T-helper 1 cell treated with Interleukin-12 subunit alpha and Interleukin-12 subunit beta and Interleukin-4 antibody, amounts not matched to agents 30 ng/mL and 1 ng/mL, for 36 hours (primary cell): ENCODE results near the gene NAV2. TPM values are rescaled to one million over a fixed set of nuclear protein-coding genes. Genes with fewer than 3 reads are reported as not detected.

Experiments
- intact Hi-C: fragments of 100-400 bp; cut with micrococcal nuclease; formaldehyde crosslinking; loops from one replicate; pipeline ENCODE4 v1.15.1; 2024
- total RNA-seq: library from RNA; stranded (reverse); gene quantifications from 2 replicates; pipeline ENCODE4 v1.2.3, GENCODE V29; 2022

The NAV2 gene
- 0.12 and 0.29 TPM in 2 replicates for total RNA-seq

- intact Hi-C loops, result loop anchor here (1.0 to 10.0 kb wide), 5 partner anchors 11 to 1700 kb away; partner anchors contain the start of genes E2F8, PRMT3, SERGEF and ZDHHC13
These were observed at the start of gene NAV2 for GRCh38 chr11:19712281-19713195. Gene NAV2, plus strand, starts transcription at chr11:19712837. Its CDS starts 859 bp downstream, at chr11:19713696.

GRCh38 chr11:19663206-19663605, 49.4 kb upstream of the NAV2 start:
- intact Hi-C loops, result no loop called here

- intact Hi-C loops, result no loop called here
These were observed 47.6 kb upstream of the NAV2 start for GRCh38 chr11:19664886-19665548.

GRCh38 chr11:19666951-19667350, 45.7 kb upstream of the NAV2 start:
- intact Hi-C loops, result no loop called here

GRCh38 chr11:19669511-19669910, 43.1 kb upstream of the NAV2 start:
- intact Hi-C loops, result no loop called here

- intact Hi-C loops, result no loop called here
These were observed 42.4 kb upstream of the NAV2 start for GRCh38 chr11:19670030-19670791.

- intact Hi-C loops, result no loop called here
These were observed 39.9 kb upstream of the NAV2 start for GRCh38 chr11:19672586-19673206.

- intact Hi-C loops, result no loop called here
These were observed 38.5 kb upstream of the NAV2 start for GRCh38 chr11:19673924-19674729.

GRCh38 chr11:19674836-19675235, 37.8 kb upstream of the NAV2 start:
- intact Hi-C loops, result no loop called here

GRCh38 chr11:19675397-19675796, 37.2 kb upstream of the NAV2 start:
- intact Hi-C loops, result no loop called here

GRCh38 chr11:19676475-19677380, 35.9 kb upstream of the NAV2 start:
- intact Hi-C loops, result no loop called here

- intact Hi-C loops, result no loop called here
These were observed 35.1 kb upstream of the NAV2 start for GRCh38 chr11:19677381-19678080.

- intact Hi-C loops, result no loop called here
These were observed 32.4 kb upstream of the NAV2 start for GRCh38 chr11:19679952-19680828.

GRCh38 chr11:19680829-19681368, 31.7 kb upstream of the NAV2 start:
- intact Hi-C loops, result no loop called here

GRCh38 chr11:19683141-19683805, 29.4 kb upstream of the NAV2 start:
- intact Hi-C loops, result no loop called here

- intact Hi-C loops, result no loop called here
These were observed 28.7 kb upstream of the NAV2 start for GRCh38 chr11:19683862-19684491.
